PC-9 (cell line): ENCODE measurements around the gene NTMT1. TPM values are rescaled to one million over a fixed set of nuclear protein-coding genes. Genes with fewer than 3 reads are reported as not detected.
A peak's percentile ranks its signal among the peaks of the same experiment; 100 is the strongest.

Source experiments
- BruUV-seq: library from RNA; stranded (reverse); fragments of 400-500 nt; replicated peaks from 2 replicates; lab custom pipeline; 2021; lab: Mats Ljungman, UMichigan
- CTCF ChIA-PET: fragments of 300-600 bp; sonication (Branson Sonifier 250); formaldehyde crosslinking; loops from one replicate; lab custom pipeline; 2022; ENCODE audit warnings: antibody characterized with exemption; lab: Charles Lee
- POLR2A ChIA-PET: fragments of 300-600 bp; sonication (Branson Sonifier 250); formaldehyde crosslinking; loops from one replicate; lab custom pipeline; 2022; ENCODE audit warnings: antibody characterized with exemption; ENCODE audit not compliant: unreplicated experiment; lab: Charles Lee
- DNase-seq, 2 experiments: peaks; one replicate each; pipeline versions ENCODE4 v3.0.0 to v3.0.0-alpha.2; 2015 to 2022; ENCODE audit warnings: mixed read lengths in 1 of 2
- H2AFZ ChIP-seq: fragments of 200-600 bp; sonication (generic); 2 replicates; pipeline ENCODE4 v1.8.1; 2017; ENCODE audit warnings: antibody characterized with exemption
- H3F3A ChIP-seq: fragments of 200-600 bp; sonication (generic); 2 replicates; pipeline ENCODE4 v1.8.1; 2017; ENCODE audit warnings: antibody characterized with exemption, mild to moderate bottlenecking, low read depth; ENCODE audit not compliant: insufficient read depth
- H3K27ac ChIP-seq: fragments of 200-600 bp; sonication (generic); 2 replicates; pipeline ENCODE4 v1.6.1; 2016; ENCODE audit warnings: mixed run types
- H3K27me3 ChIP-seq: fragments of 200-600 bp; sonication (generic); 2 replicates; pipeline ENCODE4 v1.6.1; 2016; ENCODE audit warnings: low read depth, mixed run types; ENCODE audit not compliant: insufficient read depth
- H3K36me3 ChIP-seq: fragments of 200-600 bp; sonication (generic); 2 replicates; pipeline ENCODE4 v1.6.1; 2016; ENCODE audit warnings: low read depth, mixed run types
- H3K4me1 ChIP-seq: fragments of 200-600 bp; sonication (generic); replicated peaks from 2 replicates; pipeline ENCODE4 v1.6.1; 2016; ENCODE audit warnings: mixed run types; ENCODE audit not compliant: insufficient read depth
- H3K4me2 ChIP-seq: fragments of 200-600 bp; sonication (generic); 2 replicates; pipeline ENCODE4 v1.6.1; 2017; ENCODE audit warnings: mixed run types
- H3K4me3 ChIP-seq: fragments of 200-600 bp; sonication (generic); 2 replicates; pipeline ENCODE4 v1.6.1; 2016; ENCODE audit warnings: mixed run types
- H3K79me2 ChIP-seq: fragments of 200-600 bp; sonication (generic); 2 replicates; pipeline ENCODE4 v1.6.1; 2017; ENCODE audit warnings: low read depth, mixed run types
- H3K9me2 ChIP-seq: fragments of 200-600 bp; sonication (generic); 2 replicates; pipeline ENCODE4 v1.8.1; 2017; ENCODE audit warnings: mild to moderate bottlenecking; ENCODE audit not compliant: insufficient read depth
- H3K9me3 ChIP-seq: fragments of 200-600 bp; sonication (generic); 2 replicates; pipeline ENCODE4 v1.8.1; 2016; ENCODE audit warnings: low read depth; ENCODE audit not compliant: insufficient read depth
- H4K20me1 ChIP-seq: fragments of 200-600 bp; sonication (generic); 2 replicates; pipeline ENCODE4 v1.8.1; 2017; ENCODE audit not compliant: insufficient read depth
- CTCF ChIP-seq: fragments of 200-600 bp; sonication (generic); conservative IDR thresholded peaks from 2 replicates; pipeline ENCODE4 v1.6.1; 2017; ENCODE audit warnings: mixed run types, antibody characterized with exemption, mild to moderate bottlenecking, moderate library complexity
- EZH2 ChIP-seq: fragments of 200-600 bp; sonication (generic); IDR thresholded peaks from 2 replicates; pipeline ENCODE4 v1.8.0; 2017; ENCODE audit warnings: antibody characterized with exemption, low read depth
- intact Hi-C: fragments of 100-400 bp; cut with micrococcal nuclease; formaldehyde crosslinking; loops from one replicate; pipeline ENCODE4 v1.10.0; 2022; ENCODE audit not compliant: unreplicated experiment
- total RNA-seq: library from RNA; stranded (reverse); gene quantifications from 2 replicates; pipeline ENCODE4 v1.2.3, GENCODE V29; 2021

The NTMT1 gene
- total RNA-seq, 1 experiment from 2014 or later = 52.5 TPM

- POLR2A ChIA-PET = interaction anchor here (0.6 kb wide), 1 partner anchor 575 kb away, joined by 13 read pairs; no protein-coding TSS in a partner anchor
- no peaks in the 10 kb centered on the region for H3K36me3 ChIP-seq
- no peaks in the 10 kb centered on the region for H3K27me3 ChIP-seq
- CTCF ChIA-PET = interaction anchor here (0.6 kb wide), 1 partner anchor 102 kb away, joined by 5 read pairs; no protein-coding TSS in a partner anchor
- TF ChIP-seq EZH2 = no peak
- no peak for TF ChIP-seq CTCF
- no peaks in the 10 kb centered on the region for H4K20me1 ChIP-seq
- peaks cover 13% of the 10 kb centered on the region; the same call in 1 of the 2 replicates for H3F3A ChIP-seq
- H3K79me2 ChIP-seq = no peaks in the 10 kb centered on the region
- H3K27ac ChIP-seq = no peak overlapping the region
- peak; percentile 77 to 87 for DNase-seq
- no peak overlapping the region for H2AFZ ChIP-seq
- no peaks in the 10 kb centered on the region for H3K9me2 ChIP-seq
- no peak overlapping the region for H3K4me3 ChIP-seq
- intact Hi-C loops = no loop called here
- peaks cover 16% of the 10 kb centered on the region for H3K4me1 ChIP-seq
- no peaks in the 10 kb centered on the region for H3K9me3 ChIP-seq
- peak overlapping the region; percentile 50 for H3K4me2 ChIP-seq
- BruUV-seq = no TSS peak
Measured at GRCh38 chr9:129685220-129685932, 59.4 kb downstream of the NTMT1 start.

Other genes starting within 250 kb of the NTMT1 start
- gene C9orf50, start 5.1 kb upstream of the NTMT1 start, total RNA-seq = 0.38 TPM in 1 of 2 replicates, not detected in the other
- gene ASB6, start 16.0 kb downstream of the NTMT1 start, total RNA-seq = 19.3 and 20.2 TPM in 2 replicates
- gene PRRX2, start 39.5 kb downstream of the NTMT1 start, total RNA-seq = 0.98 and 1.6 TPM in 2 replicates
- gene PTGES, start 126.9 kb downstream of the NTMT1 start, total RNA-seq = 116 and 119 TPM in 2 replicates
- 26.5 and 30.5 TPM in 2 replicates for gene TOR1B, start 177.0 kb downstream of the NTMT1 start, total RNA-seq
- 33.8 and 43.5 TPM in 2 replicates for gene TOR1A, start 198.0 kb downstream of the NTMT1 start, total RNA-seq
- 39.2 and 51.7 TPM in 2 replicates for gene C9orf78, start 209.1 kb downstream of the NTMT1 start, total RNA-seq
- gene USP20, start 209.3 kb downstream of the NTMT1 start, total RNA-seq = 22.1 and 27.8 TPM in 2 replicates